ENCODE measurements around the gene DOCK1.

GRCh38 chr10:127012071-127012768, 107.0 kb downstream of the DOCK1 start:
- TF ChIP-seq POLR2A (IDR thresholded peaks at IDR 0.05) (no peak), CTCF (IDR thresholded peaks at IDR 0.05) (no peak)
